Measurements from ENCODE around the gene DAAM1.

- TF ChIP-seq EZH2phosphoT487 (IDR thresholded peaks at IDR 0.05; ENCODE audit: borderline replicate concordance): no peak
- no peak for TF ChIP-seq CTCF (conservative IDR thresholded peaks at IDR 0.05; ENCODE audit: low read length)
These were observed 36.8 kb downstream of the DAAM1 start for GRCh38 chr14:59225281-59225680.
